DND-41 (cell line): ENCODE results near the gene RBKS.

ENCODE experiments used
- ATAC-seq: fragments of 200-7000 bp; cut with Tn5 transposase; 3 replicates; pipeline ENCODE4 v1.9.1; 2021; ENCODE audit warnings: low read depth; ENCODE audit not compliant: insufficient read depth
- DNase-seq: peaks from one replicate; pipeline ENCODE4 v3.0.0-alpha.2; 2020
- H2AFZ ChIP-seq: 2 replicates; pipeline ENCODE4 v1.6.0; 2012; ENCODE audit warnings: low read depth, low read length
- H3K27ac ChIP-seq: 2 replicates; pipeline ENCODE4 v1.5.1; 2012; ENCODE audit warnings: low read length, inconsistent platforms
- H3K27me3 ChIP-seq: fragments of 200-600 bp; sonication (generic); 2 replicates; pipeline ENCODE4 v1.6.0; 2012; ENCODE audit warnings: low read length, mild to moderate bottlenecking, inconsistent platforms; ENCODE audit not compliant: insufficient read depth, poor library complexity
- H3K36me3 ChIP-seq: 2 replicates; pipeline ENCODE4 v1.5.1; 2012; ENCODE audit warnings: low read length, inconsistent platforms; ENCODE audit not compliant: insufficient read depth
- H3K4me1 ChIP-seq: 2 replicates; pipeline ENCODE4 v1.5.1; 2012; ENCODE audit warnings: mild to moderate bottlenecking, low read length; ENCODE audit not compliant: insufficient read depth
- H3K4me2 ChIP-seq: 2 replicates; pipeline ENCODE4 v1.6.0; 2012; ENCODE audit warnings: mild to moderate bottlenecking, moderate library complexity, low read length, inconsistent platforms; ENCODE audit not compliant: insufficient read depth
- H3K4me3 ChIP-seq, 2 experiments: fragments of 200-600 bp in 1 of 2; shearing (Covaris generic) in 1 of 2; 2 replicates each; pipeline ENCODE4 v1.5.1; 2012 to 2016; ENCODE audit warnings: inconsistent platforms in 2 of 2, low read length in 2 of 2, mild to moderate bottlenecking in 2 of 2, low read depth in 1 of 2, moderate library complexity in 1 of 2
- H3K79me2 ChIP-seq: 2 replicates; pipeline ENCODE4 v1.6.0; 2012; ENCODE audit warnings: low read length, inconsistent platforms; ENCODE audit not compliant: insufficient read depth
- H3K9ac ChIP-seq: 2 replicates; pipeline ENCODE4 v1.6.0; 2012; ENCODE audit warnings: low read depth, mild to moderate bottlenecking, inconsistent platforms, low read length, moderate library complexity
- H3K9me3 ChIP-seq: 2 replicates; pipeline ENCODE4 v1.5.1; 2012; ENCODE audit warnings: low read length, moderate library complexity, mild to moderate bottlenecking, inconsistent platforms; ENCODE audit not compliant: insufficient read depth, severe bottlenecking
- H4K20me1 ChIP-seq: 2 replicates; pipeline ENCODE4 v1.6.0; 2012; ENCODE audit warnings: low read length; ENCODE audit not compliant: insufficient read depth
- CTCF ChIP-seq: IDR thresholded peaks from 2 replicates; pipeline ENCODE4 v1.5.1; 2012; ENCODE audit warnings: borderline replicate concordance, low read length, moderate library complexity, mild to moderate bottlenecking; ENCODE audit not compliant: poor library complexity, severe bottlenecking; ENCODE audit errors: extremely low read depth
- EZH2 ChIP-seq: IDR thresholded peaks from 3 replicates; pipeline ENCODE4 v1.6.1; 2012; ENCODE audit warnings: borderline replicate concordance, low read depth, mild to moderate bottlenecking, moderate library complexity, low read length, inconsistent platforms; ENCODE audit not compliant: severe bottlenecking

Gene RBKS

GRCh38 chr2:27831279-27832050 is 58.7 kb downstream of the RBKS start:
- Histone ChIP-seq H3K27me3 (no peaks in the 10 kb centered on the region), H3K9ac (no peak overlapping the region), H3K4me3 (no peak overlapping the region), H3K4me1 (no peaks in the 10 kb centered on the region), H2AFZ (no peak overlapping the region), H4K20me1 (no peaks in the 10 kb centered on the region), H3K9me3 (no peaks in the 10 kb centered on the region), H3K79me2 (no peaks in the 10 kb centered on the region), H3K36me3 (no peaks in the 10 kb centered on the region), H3K27ac (no peak overlapping the region), H3K4me2 (no peak overlapping the region)
- no peak for TF ChIP-seq CTCF
- TF ChIP-seq EZH2, result no peak
- DNase-seq (no peak), ATAC-seq (no peak)

GRCh38 chr2:27830656-27831055 is 59.5 kb downstream of the RBKS start:
- TF ChIP-seq EZH2 (no peak), CTCF (no peak)
- DNase-seq (no peak), ATAC-seq (no peak)
- Histone ChIP-seq H3K36me3 (no peaks in the 10 kb centered on the region), H3K9me3 (no peaks in the 10 kb centered on the region), H3K4me2 (no peak overlapping the region), H3K9ac (no peak overlapping the region), H3K27me3 (no peaks in the 10 kb centered on the region), H3K4me3 (no peak overlapping the region), H3K4me1 (no peaks in the 10 kb centered on the region), H3K79me2 (no peaks in the 10 kb centered on the region), H3K27ac (no peak overlapping the region), H2AFZ (no peak overlapping the region), H4K20me1 (no peaks in the 10 kb centered on the region)

- Histone ChIP-seq H3K9ac (no peak overlapping the region), H2AFZ (no peak overlapping the region), H3K36me3 (no peaks in the 10 kb centered on the region), H3K27ac (no peak overlapping the region), H3K9me3 (no peaks in the 10 kb centered on the region), H4K20me1 (no peaks in the 10 kb centered on the region), H3K4me1 (no peaks in the 10 kb centered on the region), H3K27me3 (no peaks in the 10 kb centered on the region), H3K4me2 (no peak overlapping the region), H3K4me3 (no peak overlapping the region), H3K79me2 (no peaks in the 10 kb centered on the region)
- TF ChIP-seq CTCF, result no peak
- no peak for TF ChIP-seq EZH2
- DNase-seq, result no peak
- ATAC-seq, result no peak
Observed at GRCh38 chr2:27829791-27830190, 60.4 kb downstream of the RBKS start.

- Histone ChIP-seq H3K4me3 (no peak overlapping the region), H3K79me2 (no peaks in the 10 kb centered on the region), H3K4me2 (no peak overlapping the region), H4K20me1 (no peaks in the 10 kb centered on the region), H3K9me3 (peaks cover 4% of the 10 kb centered on the region), H3K4me1 (no peaks in the 10 kb centered on the region), H3K27me3 (no peaks in the 10 kb centered on the region), H3K27ac (no peak overlapping the region), H3K9ac (no peak overlapping the region), H3K36me3 (no peaks in the 10 kb centered on the region), H2AFZ (no peak overlapping the region)
- no peak for ATAC-seq
- TF ChIP-seq CTCF, result no peak
- no peak for TF ChIP-seq EZH2
- no peak for DNase-seq
Observed at GRCh38 chr2:27828305-27828704, 61.9 kb downstream of the RBKS start.
